ENCODE data around the gene TMEM243.

Gene TMEM243

DNA sequence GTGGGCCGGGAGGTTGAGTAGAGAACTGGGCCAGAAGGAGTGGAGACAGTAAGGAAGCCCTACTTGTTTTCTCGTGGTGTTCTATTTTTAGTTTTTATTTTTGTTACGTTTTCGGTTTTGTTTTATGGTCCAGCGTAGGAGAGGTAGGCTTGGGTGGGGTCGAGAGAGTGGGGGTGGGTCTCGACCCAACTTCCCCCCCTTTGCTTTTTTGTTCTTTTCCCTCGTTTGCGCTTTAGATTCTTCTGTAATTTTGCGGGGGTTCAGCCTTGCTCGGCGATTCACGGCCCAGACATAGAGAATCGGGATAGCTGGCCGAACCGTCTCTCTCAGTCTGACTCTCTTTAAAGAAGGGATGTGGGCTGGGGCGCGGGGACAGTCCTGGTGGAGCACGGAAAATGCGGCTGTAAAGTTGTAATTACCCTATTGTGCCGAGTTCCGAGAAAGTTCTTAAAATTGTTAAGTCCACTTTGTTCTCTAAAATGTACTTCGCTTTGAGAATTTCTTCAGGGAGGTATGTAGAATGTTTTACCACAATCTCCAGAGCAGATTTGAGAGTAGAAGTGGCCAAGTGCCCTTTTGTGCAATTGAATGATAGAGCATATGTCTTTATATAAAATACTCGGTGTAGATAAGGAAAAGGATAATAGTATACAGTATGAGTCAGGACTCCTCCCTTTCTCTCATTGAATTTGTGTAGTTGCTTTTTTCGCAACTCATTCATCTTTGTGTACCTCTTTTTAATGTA, 66.5 kb downstream of the TMEM243 start:
- peak overlapping the region; percentile 80 for H3K4me3 ChIP-seq (ENCODE audit: control insufficient read depth, low read depth, low read length)
- TF ChIP-seq, protein P1, sequence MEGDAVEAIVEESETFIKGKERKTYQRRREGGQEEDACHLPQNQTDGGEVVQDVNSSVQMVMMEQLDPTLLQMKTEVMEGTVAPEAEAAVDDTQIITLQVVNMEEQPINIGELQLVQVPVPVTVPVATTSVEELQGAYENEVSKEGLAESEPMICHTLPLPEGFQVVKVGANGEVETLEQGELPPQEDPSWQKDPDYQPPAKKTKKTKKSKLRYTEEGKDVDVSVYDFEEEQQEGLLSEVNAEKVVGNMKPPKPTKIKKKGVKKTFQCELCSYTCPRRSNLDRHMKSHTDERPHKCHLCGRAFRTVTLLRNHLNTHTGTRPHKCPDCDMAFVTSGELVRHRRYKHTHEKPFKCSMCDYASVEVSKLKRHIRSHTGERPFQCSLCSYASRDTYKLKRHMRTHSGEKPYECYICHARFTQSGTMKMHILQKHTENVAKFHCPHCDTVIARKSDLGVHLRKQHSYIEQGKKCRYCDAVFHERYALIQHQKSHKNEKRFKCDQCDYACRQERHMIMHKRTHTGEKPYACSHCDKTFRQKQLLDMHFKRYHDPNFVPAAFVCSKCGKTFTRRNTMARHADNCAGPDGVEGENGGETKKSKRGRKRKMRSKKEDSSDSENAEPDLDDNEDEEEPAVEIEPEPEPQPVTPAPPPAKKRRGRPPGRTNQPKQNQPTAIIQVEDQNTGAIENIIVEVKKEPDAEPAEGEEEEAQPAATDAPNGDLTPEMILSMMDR (conservative IDR thresholded peaks at IDR 0.05; ENCODE audit: control insufficient read depth, insufficient read depth, low read depth, low read length), result no peak
- peak; percentile 44 for DNase-seq (ENCODE audit: low read depth)

DNA sequence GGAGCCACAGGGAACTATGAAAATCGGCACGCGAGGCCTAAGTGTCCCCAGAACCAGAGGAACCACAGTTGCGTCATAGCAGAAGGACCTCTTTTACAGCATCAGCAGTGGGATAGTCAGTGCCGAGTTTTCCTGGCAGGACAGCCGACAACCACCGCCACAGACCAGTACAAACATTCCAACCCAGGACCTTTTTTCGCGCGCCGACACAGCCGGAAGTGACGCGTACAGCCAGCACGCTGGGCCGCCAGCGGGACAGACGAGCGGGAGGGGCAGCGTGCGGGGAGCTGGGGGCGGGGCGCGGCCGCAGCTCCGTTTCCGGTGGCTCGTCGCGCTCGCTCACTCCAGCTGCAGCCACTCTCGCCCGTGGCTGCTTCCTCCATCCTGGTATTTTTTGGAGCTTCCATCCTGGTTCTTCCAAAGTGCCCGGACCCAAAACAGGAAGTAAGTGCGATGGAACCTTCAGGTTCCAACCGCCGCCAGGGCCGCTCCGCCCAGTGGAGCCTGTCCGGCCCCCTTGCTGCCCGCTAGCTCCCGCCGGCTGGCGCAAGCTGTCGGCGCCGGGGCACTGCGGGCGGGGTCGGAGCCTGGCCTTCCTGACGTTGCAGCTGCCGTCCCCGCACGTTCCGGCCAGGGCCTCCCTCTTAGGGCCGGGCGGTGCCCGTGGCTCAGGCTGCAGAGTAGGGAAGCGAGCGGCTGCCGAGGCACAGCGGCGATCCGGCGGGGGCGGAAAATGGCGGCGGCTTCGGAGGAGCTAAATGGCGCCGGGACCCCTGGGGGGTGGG, 67.2 kb downstream of the TMEM243 start, which contains the start of gene DMTF1:
DMTF1 (plus strand) TSS at position 342 of the 785 bp plus-strand sequence. CDS start 12,489 bp downstream, outside the sequence.
- TF ChIP-seq, protein P1 (conservative IDR thresholded peaks at IDR 0.05; ENCODE audit: control insufficient read depth, insufficient read depth, low read depth, low read length), result no peak
- DNase-seq (ENCODE audit: low read depth), result peak; percentile 94
- peak within 1 kb of the TSS; percentile 80 for H3K4me3 ChIP-seq (ENCODE audit: control insufficient read depth, low read depth, low read length)

DNA sequence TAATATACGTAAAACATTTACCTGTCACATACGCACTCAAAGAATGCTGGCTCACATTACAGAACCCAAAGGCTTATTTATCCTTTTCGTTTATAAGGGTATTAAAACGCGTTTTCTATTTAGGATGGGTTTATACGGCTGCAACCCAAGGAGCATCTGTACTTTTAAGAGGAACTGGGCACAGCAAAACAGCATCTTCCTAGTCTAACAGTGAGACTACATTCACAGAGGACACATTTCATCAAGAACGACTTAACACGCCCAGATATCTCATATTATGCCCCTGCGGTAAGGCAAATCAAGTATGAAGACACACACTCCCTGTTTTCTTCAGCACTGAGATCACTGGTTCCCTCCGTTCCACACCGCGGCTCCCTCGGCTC, 67.8 kb downstream of the TMEM243 start:
- TF ChIP-seq, protein P1 (conservative IDR thresholded peaks at IDR 0.05; ENCODE audit: control insufficient read depth, insufficient read depth, low read depth, low read length), result no peak
- H3K4me3 ChIP-seq (ENCODE audit: control insufficient read depth, low read depth, low read length), result peak overlapping the region; percentile 80
- DNase-seq (ENCODE audit: low read depth), result no peak

DNA sequence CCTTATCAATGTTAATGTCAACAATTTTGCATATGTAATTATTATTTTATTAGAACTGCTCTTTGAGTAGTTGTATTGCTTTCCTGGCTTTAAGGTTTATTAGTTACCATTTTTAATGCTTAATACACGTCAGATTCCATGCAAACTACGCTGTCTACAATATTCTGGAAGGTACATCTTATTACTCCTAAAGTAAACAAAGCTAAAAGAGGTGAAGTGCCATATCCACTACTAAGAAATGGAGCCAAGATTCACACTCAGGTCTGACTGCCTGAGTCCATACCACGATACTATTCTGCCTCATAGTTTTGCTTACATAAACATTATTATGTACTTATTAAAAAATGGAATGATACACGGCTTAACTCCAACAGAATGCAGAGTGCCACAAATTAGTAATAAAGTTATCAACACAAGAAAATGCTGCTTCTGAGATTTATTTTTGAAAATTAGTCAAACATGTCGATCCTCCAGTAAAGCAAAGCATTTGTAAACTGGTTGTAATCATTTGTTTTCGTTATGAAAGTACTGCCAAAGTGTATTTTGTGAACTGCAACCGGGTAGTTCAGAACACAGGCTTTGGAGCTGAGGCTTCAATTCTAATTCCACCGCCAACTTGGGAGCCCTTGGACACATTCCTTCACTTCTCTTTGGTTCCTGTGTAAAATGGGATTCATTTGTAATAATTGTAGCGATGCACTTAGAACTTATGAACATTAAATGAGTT, 68.4 kb downstream of the TMEM243 start:
- no peak for DNase-seq (ENCODE audit: low read depth)
- peak overlapping the region; percentile 80 for H3K4me3 ChIP-seq (ENCODE audit: control insufficient read depth, low read depth, low read length)
- TF ChIP-seq, protein P1 (conservative IDR thresholded peaks at IDR 0.05; ENCODE audit: control insufficient read depth, insufficient read depth, low read depth, low read length), result no peak

DNA sequence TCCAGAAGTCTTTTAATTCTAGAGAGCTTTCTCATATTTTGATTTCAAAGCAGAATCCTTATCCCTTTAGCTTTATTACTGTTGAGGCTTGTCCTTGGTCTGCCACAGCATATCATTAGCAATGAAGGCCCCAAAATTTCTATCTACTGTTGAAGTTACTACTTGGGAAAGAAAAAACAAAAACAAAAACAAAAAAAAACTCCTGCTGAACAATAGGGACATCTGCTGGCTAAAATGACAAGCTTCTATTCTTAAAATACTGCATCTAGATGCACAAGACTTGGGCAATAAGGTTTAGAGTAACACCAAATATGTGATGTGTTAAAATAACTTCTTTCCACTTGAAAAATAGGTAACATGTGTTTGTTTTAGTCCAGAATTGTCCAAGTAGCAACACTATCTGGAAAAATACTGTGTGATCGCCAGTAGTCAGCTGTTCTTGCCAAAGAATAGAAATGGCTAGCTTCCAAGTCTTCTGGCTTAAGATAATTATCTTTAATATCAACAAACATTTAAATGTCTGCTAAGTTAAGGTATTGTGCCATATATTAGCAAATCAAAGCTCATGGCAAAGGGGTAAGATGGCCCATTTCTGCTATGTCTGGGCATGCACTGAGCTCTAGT, 71.1 kb downstream of the TMEM243 start:
- TF ChIP-seq, protein P1 (conservative IDR thresholded peaks at IDR 0.05; ENCODE audit: control insufficient read depth, insufficient read depth, low read depth, low read length), result peak; percentile 60
- peak; percentile 59 for DNase-seq (ENCODE audit: low read depth)
- no peak overlapping the region for H3K4me3 ChIP-seq (ENCODE audit: control insufficient read depth, low read depth, low read length)

DNA sequence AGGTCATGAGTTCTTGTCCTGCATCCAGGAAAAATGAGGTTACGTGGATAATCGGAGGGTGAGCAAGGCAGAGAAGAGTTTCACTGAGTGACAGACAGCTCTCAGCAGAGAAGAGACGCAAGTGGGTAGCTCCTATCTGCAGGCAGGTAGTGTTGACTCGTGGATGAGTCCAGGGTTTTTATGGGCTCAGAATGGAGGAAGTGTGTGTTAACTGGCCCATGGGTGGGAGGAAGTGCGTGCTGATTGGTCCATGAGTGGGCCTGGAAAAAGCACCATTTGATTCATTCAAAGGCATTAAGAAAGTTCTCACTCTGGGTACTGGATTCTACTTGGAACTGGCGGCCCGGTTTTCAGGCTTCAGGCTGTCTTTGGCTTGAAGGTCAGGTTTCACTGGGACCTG, 72.0 kb downstream of the TMEM243 start:
- DNase-seq (ENCODE audit: low read depth), result no peak
- H3K4me3 ChIP-seq (ENCODE audit: control insufficient read depth, low read depth, low read length), result no peak overlapping the region
- TF ChIP-seq, protein P1 (conservative IDR thresholded peaks at IDR 0.05; ENCODE audit: control insufficient read depth, insufficient read depth, low read depth, low read length), result no peak

Measured in fibroblast of mammary gland (primary cell).